Measurements from ENCODE around the gene ARVCF.

GRCh38 chr22:20015187-20015625, 1.4 kb downstream of the ARVCF start:
- no peak for TF ChIP-seq CTCF (conservative IDR thresholded peaks at IDR 0.05 in 1 of 2, IDR thresholded peaks at IDR 0.05 in 1 of 2; ENCODE audit: extremely low read depth in 1 of 2, insufficient read depth in 1 of 2, low read depth in 1 of 2, low read length in 2 of 2)
- TF ChIP-seq EZH2 (IDR thresholded peaks at IDR 0.05; ENCODE audit: borderline replicate concordance, low read length): no peak

All from mammary epithelial cell (primary cell).